GM12865 (cell line): ENCODE measurements around the gene CDH23.

Experiments
- DNase-seq: peaks from one replicate; pipeline ENCODE4 v3.0.0; 2010; ENCODE audit warnings: low read depth
- H3K4me3 ChIP-seq: 2 replicates; pipeline ENCODE4 v1.5.1; 2011; ENCODE audit warnings: mild to moderate bottlenecking, low read depth, low read length, control low read depth
- TF ChIP-seq, protein P1 (sequence below): IDR thresholded peaks from 2 replicates; pipeline ENCODE4 v1.5.1; 2011; ENCODE audit warnings: low read length, control low read depth, low read depth, inconsistent platforms; ENCODE audit not compliant: insufficient read depth; ENCODE audit errors: missing control alignments

The CDH23 gene

GRCh38 chr10:71643904-71644303 is 247.2 kb downstream of the CDH23 start:
- peak; percentile 30 for DNase-seq
- H3K4me3 ChIP-seq: no peak overlapping the region
- TF ChIP-seq, protein P1, sequence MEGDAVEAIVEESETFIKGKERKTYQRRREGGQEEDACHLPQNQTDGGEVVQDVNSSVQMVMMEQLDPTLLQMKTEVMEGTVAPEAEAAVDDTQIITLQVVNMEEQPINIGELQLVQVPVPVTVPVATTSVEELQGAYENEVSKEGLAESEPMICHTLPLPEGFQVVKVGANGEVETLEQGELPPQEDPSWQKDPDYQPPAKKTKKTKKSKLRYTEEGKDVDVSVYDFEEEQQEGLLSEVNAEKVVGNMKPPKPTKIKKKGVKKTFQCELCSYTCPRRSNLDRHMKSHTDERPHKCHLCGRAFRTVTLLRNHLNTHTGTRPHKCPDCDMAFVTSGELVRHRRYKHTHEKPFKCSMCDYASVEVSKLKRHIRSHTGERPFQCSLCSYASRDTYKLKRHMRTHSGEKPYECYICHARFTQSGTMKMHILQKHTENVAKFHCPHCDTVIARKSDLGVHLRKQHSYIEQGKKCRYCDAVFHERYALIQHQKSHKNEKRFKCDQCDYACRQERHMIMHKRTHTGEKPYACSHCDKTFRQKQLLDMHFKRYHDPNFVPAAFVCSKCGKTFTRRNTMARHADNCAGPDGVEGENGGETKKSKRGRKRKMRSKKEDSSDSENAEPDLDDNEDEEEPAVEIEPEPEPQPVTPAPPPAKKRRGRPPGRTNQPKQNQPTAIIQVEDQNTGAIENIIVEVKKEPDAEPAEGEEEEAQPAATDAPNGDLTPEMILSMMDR: no peak

- TF ChIP-seq, protein P1: no peak
- no peak overlapping the region for H3K4me3 ChIP-seq
- DNase-seq: peak; percentile 62
Measured at GRCh38 chr10:71644307-71645180, 247.8 kb downstream of the CDH23 start.

DNA sequence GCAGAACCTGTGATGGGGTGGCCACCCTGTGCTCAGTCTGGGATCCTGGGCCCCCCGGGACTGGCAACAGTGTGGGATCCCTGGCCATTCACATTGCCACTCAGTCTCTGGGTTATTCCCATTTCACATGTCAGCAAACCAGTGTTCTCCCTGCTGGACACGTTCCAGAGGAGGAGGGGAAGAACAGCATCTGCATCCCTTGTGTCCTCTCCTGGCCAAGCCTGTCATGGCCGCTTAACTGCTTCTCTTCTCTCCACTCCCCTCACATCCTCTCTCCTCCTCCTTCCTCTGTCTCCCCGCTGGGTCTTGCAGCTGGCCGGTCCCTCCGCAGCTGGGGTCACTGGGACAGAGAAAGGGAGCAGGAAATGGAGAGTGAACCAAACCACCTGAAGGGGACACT is 248.5 kb downstream of the CDH23 start:
- no peak overlapping the region for H3K4me3 ChIP-seq
- DNase-seq: no peak
- TF ChIP-seq, protein P1: no peak

DNA sequence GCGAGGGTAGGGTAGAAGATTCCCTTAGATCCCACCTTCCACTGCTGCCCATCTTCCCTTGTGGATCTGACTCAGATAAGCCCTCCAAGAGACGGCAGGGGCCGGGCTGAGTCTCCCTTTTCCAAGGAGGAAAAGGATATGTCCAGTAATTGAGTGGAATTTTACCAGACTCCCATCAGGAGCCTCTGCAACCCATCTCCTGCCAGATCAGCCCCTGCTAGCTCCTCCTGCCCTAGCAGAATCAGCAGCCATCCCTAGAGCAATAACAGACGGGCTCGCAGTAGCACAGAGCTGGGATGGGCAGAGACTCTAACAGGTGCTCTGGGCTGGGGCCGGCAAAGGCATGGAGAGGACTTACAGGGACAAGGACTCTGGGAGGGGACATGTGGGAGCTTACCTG is 249.3 kb downstream of the CDH23 start:
- no peak for DNase-seq
- TF ChIP-seq, protein P1: no peak
- H3K4me3 ChIP-seq: no peak overlapping the region

GRCh38 chr10:71646592-71647292 is 250.0 kb downstream of the CDH23 start:
- TF ChIP-seq, protein P1: no peak
- H3K4me3 ChIP-seq: no peak overlapping the region
- DNase-seq: no peak

GRCh38 chr10:71647526-71648253 is 251.0 kb downstream of the CDH23 start:
- DNase-seq: no peak
- H3K4me3 ChIP-seq: no peak overlapping the region
- TF ChIP-seq, protein P1: peak; percentile 31
